Lung microvascular endothelial cell (primary cell): ENCODE measurements around the gene NTNG2. TPM values are rescaled to one million over a fixed set of nuclear protein-coding genes. Genes with fewer than 3 reads are reported as not detected.

Experiments used
- DNase-seq, 2 donors: peaks; one replicate each; pipeline versions ENCODE4 v3.0.0 to v3.0.0-alpha.2; 2010; ENCODE audit warnings: low read depth in 2 of 2
- total RNA-seq: library from RNA; depleted of rRNA; stranded (reverse); fragments of >200 nt; gene quantifications from 2 replicates; pipeline ENCODE4 v1.2.1, GENCODE V29; 2014

The NTNG2 gene
- total RNA-seq, 1 donor from 2014 or later: 0.40 TPM

GRCh38 chr9:132169672-132170392 is 8.0 kb downstream of the NTNG2 start:
- DNase-seq: peak; percentile 61 to 74

- DNase-seq: no peak
These were observed 9.8 kb downstream of the NTNG2 start for GRCh38 chr9:132171702-132172101.

- no peak for DNase-seq
These were observed 10.3 kb downstream of the NTNG2 start for GRCh38 chr9:132172185-132172584.

- no peak for DNase-seq
These were observed 13.6 kb downstream of the NTNG2 start for GRCh38 chr9:132175431-132175830.

GRCh38 chr9:132176338-132176737 is 14.5 kb downstream of the NTNG2 start:
- no peak for DNase-seq

- DNase-seq: no peak
These were observed 20.0 kb downstream of the NTNG2 start for GRCh38 chr9:132181796-132182313.

GRCh38 chr9:132182314-132183091 is 20.6 kb downstream of the NTNG2 start:
- no peak for DNase-seq

- no peak for DNase-seq
These were observed 21.3 kb downstream of the NTNG2 start for GRCh38 chr9:132183134-132183533.

GRCh38 chr9:132183715-132184114 is 21.9 kb downstream of the NTNG2 start:
- DNase-seq: no peak

GRCh38 chr9:132184124-132184523 is 22.3 kb downstream of the NTNG2 start:
- no peak for DNase-seq

GRCh38 chr9:132185073-132186009 is 23.5 kb downstream of the NTNG2 start:
- no peak for DNase-seq

- DNase-seq: no peak
These were observed 25.3 kb downstream of the NTNG2 start for GRCh38 chr9:132187121-132187620.

- no peak for DNase-seq
These were observed 29.1 kb downstream of the NTNG2 start for GRCh38 chr9:132190966-132191365.

- DNase-seq: peak; percentile 23 to 27
These were observed 30.9 kb downstream of the NTNG2 start for GRCh38 chr9:132192728-132193127.

GRCh38 chr9:132193227-132194124 is 31.6 kb downstream of the NTNG2 start:
- no peak for DNase-seq

- no peak for DNase-seq
These were observed 32.6 kb downstream of the NTNG2 start for GRCh38 chr9:132194508-132194907.

- DNase-seq: no peak
These were observed 35.5 kb downstream of the NTNG2 start for GRCh38 chr9:132197315-132197714.

GRCh38 chr9:132197856-132198550 is 36.1 kb downstream of the NTNG2 start:
- no peak for DNase-seq

- no peak for DNase-seq
These were observed 37.2 kb downstream of the NTNG2 start for GRCh38 chr9:132199056-132199455.

- no peak for DNase-seq
These were observed 38.8 kb downstream of the NTNG2 start for GRCh38 chr9:132200706-132201105.
